ES-I3 (cell line): ENCODE data around the gene TCF12.

Source experiments
- H3K36me3 ChIP-seq: 2 replicates; pipeline ENCODE4 v1.6.1; 2013; ENCODE audit warnings: mild to moderate bottlenecking, low read length, control low read depth, moderate library complexity; ENCODE audit not compliant: insufficient read depth
- H3K4me1 ChIP-seq: 2 replicates; pipeline ENCODE4 v1.6.1; 2013; ENCODE audit warnings: mild to moderate bottlenecking, control low read depth, low read length; ENCODE audit not compliant: insufficient read depth
- H3K9ac ChIP-seq: 2 replicates; pipeline ENCODE4 v1.6.1; 2013; ENCODE audit warnings: low read depth, mild to moderate bottlenecking, low read length, moderate library complexity
- H3K9me3 ChIP-seq: 2 replicates; pipeline ENCODE4 v1.6.1; 2013; ENCODE audit warnings: mild to moderate bottlenecking, low read length, moderate library complexity; ENCODE audit not compliant: control insufficient read depth, insufficient read depth

TCF12 gene

DNA sequence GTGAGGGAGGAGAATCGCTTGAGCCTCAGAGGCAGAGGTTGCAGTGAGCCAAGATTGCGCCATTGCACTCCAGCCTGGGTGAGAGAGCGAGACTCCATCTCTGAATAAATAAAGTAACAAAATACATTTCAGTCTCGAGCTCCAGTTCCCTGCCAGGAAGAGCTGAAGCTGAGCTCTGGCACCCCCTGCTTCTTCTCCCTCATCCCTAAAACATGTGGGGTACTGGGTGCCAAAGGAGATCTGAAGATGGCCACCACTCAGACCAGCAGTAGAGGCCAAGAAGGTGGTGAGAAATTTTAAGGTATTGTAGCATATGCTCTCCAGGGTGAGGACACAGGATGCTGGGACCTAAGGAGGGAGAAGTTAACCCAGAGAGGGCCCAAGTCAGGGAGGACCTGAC, 382.9 kb downstream of the TCF12 start:
- peaks cover 3% of the 10 kb centered on the region; the same call in 1 of the 2 replicates for H3K4me1 ChIP-seq
- H3K9me3 ChIP-seq: no peaks in the 10 kb centered on the region
- H3K36me3 ChIP-seq: no peaks in the 10 kb centered on the region
- H3K9ac ChIP-seq: no peak overlapping the region

GRCh38 chr15:57302640-57303257, 384.3 kb downstream of the TCF12 start:
- Histone ChIP-seq H3K9me3 (no peaks in the 10 kb centered on the region), H3K9ac (no peak overlapping the region), H3K36me3 (no peaks in the 10 kb centered on the region), H3K4me1 (no peaks in the 10 kb centered on the region; the same call in 1 of the 2 replicates)

DNA sequence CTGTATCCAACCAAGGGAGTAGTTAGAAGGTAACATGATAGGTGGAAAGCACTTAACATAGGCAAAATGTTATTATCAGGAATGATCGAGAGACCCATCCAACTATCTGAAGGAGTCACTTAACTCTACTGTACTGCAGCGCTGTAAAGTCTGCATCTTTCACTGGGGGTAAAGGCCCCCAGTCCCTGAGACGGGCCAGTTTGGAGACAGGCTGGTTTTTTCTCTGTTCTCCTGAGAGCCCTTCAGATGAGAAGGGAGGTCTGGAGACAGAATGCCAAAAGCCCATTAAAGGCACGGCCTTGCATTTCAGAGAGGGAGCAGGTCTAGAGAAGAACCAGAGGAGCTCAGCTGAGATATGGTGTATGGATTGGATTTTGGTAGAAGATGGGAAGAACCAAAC, 386.6 kb downstream of the TCF12 start:
- Histone ChIP-seq H3K9me3 (no peaks in the 10 kb centered on the region), H3K9ac (no peak overlapping the region), H3K4me1 (no peaks in the 10 kb centered on the region; the same call in 1 of the 2 replicates)

DNA sequence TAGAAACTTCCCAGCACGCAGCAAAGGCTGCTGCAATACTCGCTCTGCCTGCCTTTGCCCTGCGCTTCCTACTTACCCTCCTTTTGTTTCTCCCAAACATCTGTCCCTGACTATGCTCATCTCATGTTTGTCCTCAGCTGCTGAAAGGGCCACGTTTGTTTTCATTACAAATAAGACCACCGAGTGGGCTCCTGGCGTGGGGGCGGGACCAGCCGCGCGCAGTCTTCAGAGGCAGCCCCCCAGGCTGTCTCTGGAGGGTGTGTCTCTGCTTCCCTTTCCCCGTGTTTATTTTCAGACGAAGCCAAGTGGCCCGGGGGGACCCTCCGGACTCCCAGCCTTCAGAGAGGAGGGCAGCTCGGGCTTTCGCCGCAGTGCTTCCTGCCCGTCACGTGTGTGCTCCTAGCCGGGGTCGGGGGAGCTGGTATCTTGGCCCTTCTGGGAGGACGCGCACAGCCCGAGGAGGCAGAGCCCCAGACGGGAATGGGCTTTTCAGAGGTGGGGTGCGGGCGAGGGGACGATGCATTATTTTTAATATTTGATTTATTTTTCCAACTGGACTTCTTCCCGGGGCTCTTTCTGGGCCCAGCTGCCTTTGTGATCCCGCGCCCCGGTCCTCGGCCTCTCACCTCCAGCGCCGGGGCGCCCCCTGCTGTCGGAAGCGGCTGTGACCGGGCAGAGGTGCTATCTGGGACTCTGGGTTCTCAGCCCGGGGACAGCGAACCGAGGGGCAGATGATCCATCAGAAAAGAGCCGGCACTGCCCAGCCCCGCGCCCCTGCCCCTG, 387.9 kb downstream of the TCF12 start:
- Histone ChIP-seq H3K9ac (peak overlapping the region; percentile 69), H3K4me1 (no peaks in the 10 kb centered on the region; the same call in 1 of the 2 replicates), H3K36me3 (no peaks in the 10 kb centered on the region), H3K9me3 (no peaks in the 10 kb centered on the region)

More for the DNA sequence above, 386.6 kb downstream of the TCF12 start:
- H3K36me3 ChIP-seq: no peaks in the 10 kb centered on the region

- Histone ChIP-seq H3K36me3 (no peaks in the 10 kb centered on the region), H3K4me1 (no peaks in the 10 kb centered on the region; the same call in 1 of the 2 replicates), H3K9ac (peak overlapping the region; percentile 69), H3K9me3 (no peaks in the 10 kb centered on the region)
These were observed 388.5 kb downstream of the TCF12 start for GRCh38 chr15:57306944-57307411.

- Histone ChIP-seq H3K9me3 (no peaks in the 10 kb centered on the region), H3K4me1 (no peaks in the 10 kb centered on the region; the same call in 1 of the 2 replicates), H3K36me3 (no peaks in the 10 kb centered on the region), H3K9ac (no peak overlapping the region)
These were observed 389.2 kb downstream of the TCF12 start for GRCh38 chr15:57307527-57308169.

DNA sequence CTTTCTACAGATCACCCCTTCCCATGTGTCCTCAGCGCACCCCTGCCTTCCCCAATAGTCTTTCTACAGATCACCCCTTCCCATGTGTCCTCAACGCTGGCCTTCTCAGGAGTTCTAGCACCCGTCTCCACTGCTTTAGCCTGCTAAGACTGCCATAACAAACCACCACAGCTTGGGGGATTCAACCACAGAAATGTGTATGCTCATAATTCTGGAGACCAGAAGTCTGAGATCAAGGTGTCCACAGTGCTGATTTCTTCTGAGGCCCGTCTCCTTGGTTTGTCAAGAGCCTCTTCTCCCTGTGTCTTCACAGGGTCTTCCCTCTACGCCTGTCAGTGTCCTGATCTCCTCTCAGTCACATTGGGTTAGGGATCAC, 389.7 kb downstream of the TCF12 start:
- Histone ChIP-seq H3K9ac (no peak overlapping the region), H3K36me3 (no peaks in the 10 kb centered on the region)

GRCh38 chr15:57309856-57310760, 391.7 kb downstream of the TCF12 start:
- H3K4me1 ChIP-seq: no peaks in the 10 kb centered on the region; the same call in 1 of the 2 replicates
- H3K36me3 ChIP-seq: no peaks in the 10 kb centered on the region
- no peaks in the 10 kb centered on the region for H3K9me3 ChIP-seq
- H3K9ac ChIP-seq: no peak overlapping the region

More for the DNA sequence above, 389.7 kb downstream of the TCF12 start:
- Histone ChIP-seq H3K4me1 (no peaks in the 10 kb centered on the region; the same call in 1 of the 2 replicates), H3K9me3 (no peaks in the 10 kb centered on the region)

- Histone ChIP-seq H3K9me3 (no peaks in the 10 kb centered on the region), H3K9ac (no peak overlapping the region), H3K36me3 (no peaks in the 10 kb centered on the region), H3K4me1 (no peaks in the 10 kb centered on the region; the same call in 1 of the 2 replicates)
These were observed 392.4 kb downstream of the TCF12 start for GRCh38 chr15:57310876-57311275.

GRCh38 chr15:57312006-57312317, 393.5 kb downstream of the TCF12 start:
- Histone ChIP-seq H3K4me1 (no peaks in the 10 kb centered on the region; the same call in 1 of the 2 replicates), H3K36me3 (no peaks in the 10 kb centered on the region), H3K9me3 (no peaks in the 10 kb centered on the region), H3K9ac (no peak overlapping the region)

- Histone ChIP-seq H3K36me3 (no peaks in the 10 kb centered on the region), H3K9me3 (no peaks in the 10 kb centered on the region), H3K9ac (no peak overlapping the region), H3K4me1 (no peaks in the 10 kb centered on the region)
These were observed 394.1 kb downstream of the TCF12 start for GRCh38 chr15:57312318-57313133.

DNA sequence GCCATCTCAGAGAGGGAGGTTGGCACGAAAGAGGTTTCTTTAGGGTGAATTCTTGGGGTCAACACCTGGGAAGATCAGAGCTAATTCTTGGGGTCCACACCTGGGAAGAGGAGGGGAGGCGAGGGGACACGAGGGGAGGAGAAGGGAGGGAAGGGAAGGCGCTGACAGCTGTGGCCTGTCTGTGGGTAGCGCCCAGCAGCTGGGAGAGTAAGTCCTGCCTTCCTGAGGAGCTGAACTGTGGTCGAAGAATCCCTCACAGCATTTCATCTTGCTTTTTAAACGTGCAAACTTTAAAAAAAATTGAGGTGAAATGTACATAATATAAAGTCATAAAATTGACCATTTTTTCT, 394.7 kb downstream of the TCF12 start:
- H3K9me3 ChIP-seq: no peaks in the 10 kb centered on the region
- H3K36me3 ChIP-seq: no peaks in the 10 kb centered on the region
- no peaks in the 10 kb centered on the region for H3K4me1 ChIP-seq
- no peak overlapping the region for H3K9ac ChIP-seq

DNA sequence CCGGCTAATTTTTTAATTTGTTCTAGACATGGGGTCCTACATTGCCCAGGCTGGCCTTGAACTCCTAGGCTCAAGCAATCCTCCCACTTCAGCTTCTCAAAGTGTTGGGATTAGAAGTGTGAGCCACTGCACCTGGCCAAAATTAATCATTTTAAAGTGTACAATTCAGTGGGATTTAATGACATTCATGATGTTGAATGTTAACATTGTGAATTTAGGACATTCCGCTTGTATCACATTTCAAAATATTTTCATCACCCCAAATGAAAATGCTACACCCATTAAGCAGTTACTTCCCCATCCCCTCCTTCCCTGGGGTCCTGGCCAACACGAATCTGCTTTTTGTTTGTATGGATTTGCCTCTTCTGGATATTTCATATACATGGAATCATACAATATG, 395.8 kb downstream of the TCF12 start:
- H3K9me3 ChIP-seq: no peaks in the 10 kb centered on the region
- H3K36me3 ChIP-seq: no peaks in the 10 kb centered on the region
- no peak overlapping the region for H3K9ac ChIP-seq
- H3K4me1 ChIP-seq: no peaks in the 10 kb centered on the region
